Non-pigmented ciliary epithelial cell (primary cell): ENCODE measurements around the gene ETS2.
"Not testable (repeated sequence)": the region's sequence is repeated elsewhere in the genome, so short reads cannot be mapped to it uniquely, and the experiment has no call there.

Experiments used
- DNase-seq: peaks from one replicate; pipeline ENCODE4 v3.0.0-alpha.2; 2010; ENCODE audit warnings: low read depth

Gene ETS2

GRCh38 chr21:38839328-38840286 lies 33.9 kb downstream of the ETS2 start:
- peak; percentile 87 for DNase-seq

DNA sequence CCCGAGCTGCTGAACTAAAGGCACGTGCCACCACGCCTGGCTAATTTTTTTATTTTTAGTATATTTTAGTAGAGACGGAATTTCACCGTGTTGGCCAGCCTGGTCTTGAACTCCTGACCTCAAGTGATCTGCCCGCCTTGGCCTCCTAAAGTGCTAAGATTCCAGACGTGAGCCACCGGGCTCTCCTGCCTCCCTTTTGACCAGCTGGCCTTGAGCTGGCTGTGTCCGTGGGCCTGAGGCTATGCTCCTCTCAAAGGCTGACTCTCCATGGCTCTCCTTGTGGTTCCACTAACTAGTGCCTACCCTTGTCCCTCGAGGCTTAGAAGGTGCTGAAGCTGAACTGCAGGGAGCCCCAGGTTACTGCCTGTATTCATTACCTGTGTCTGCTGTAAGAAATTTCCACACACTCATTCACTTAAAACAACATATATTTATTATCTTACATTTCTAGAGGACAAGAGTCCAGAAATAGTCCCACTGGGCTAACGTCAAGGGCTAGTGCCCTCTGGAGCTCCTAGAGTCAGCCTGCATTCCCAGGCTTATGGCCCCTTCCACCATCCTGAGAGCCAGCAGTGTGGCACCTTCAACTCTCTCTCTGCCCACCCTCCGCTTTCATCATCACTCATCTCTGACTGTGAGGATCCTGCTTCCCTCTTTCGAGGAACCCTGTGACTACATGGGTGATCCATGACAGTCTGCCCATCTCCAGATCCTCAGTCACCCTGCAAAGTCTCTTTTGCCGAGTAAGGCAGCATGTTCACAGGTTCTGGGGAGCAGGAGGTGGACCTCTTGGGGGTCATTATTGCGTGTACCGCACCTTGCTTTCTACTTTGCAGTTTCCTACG lies 34.9 kb downstream of the ETS2 start:
- no peak for DNase-seq

DNA sequence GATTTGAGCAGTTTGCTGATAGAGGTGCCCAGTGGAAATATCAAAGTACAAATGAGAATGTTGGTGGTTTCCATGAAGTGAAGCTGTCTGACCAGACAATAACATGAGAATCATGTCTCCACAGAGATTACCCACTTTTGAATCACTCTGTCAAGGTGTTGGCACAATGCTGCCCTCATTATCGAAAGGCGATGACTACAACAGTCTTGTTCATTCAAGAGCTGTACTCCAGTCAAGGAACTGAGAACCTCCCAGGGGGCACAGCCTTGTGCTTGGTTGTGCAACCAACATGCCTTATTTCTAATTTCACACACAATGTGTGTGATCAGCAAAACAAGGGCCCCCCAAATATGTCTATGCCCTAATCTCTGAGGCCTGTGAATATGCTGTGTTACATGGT lies 35.7 kb downstream of the ETS2 start:
- no peak for DNase-seq

DNA sequence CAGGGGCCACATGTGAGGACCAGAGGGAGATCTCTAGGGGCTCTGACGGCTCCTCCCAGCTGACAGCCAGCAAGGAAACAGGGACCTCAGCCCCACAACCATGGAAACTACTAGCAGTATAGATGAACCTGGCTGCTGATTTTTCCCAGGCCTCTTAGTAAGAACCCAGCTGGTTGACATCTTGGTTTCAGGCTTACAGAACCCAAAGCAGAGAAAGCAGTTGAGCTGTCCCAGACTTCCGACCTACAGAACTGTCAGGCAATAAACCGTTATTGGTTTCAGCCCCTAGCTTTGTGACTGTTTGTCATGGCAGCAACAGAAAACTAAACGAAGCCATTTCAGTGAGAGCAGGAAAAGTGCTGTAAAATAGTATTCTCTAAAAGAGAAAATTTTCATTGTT lies 36.4 kb downstream of the ETS2 start:
- no peak for DNase-seq

- DNase-seq = no peak
Measured at GRCh38 chr21:38843379-38843778, 37.6 kb downstream of the ETS2 start.

- DNase-seq = peak; percentile 81
Measured at GRCh38 chr21:38843806-38844503, 38.2 kb downstream of the ETS2 start.

DNA sequence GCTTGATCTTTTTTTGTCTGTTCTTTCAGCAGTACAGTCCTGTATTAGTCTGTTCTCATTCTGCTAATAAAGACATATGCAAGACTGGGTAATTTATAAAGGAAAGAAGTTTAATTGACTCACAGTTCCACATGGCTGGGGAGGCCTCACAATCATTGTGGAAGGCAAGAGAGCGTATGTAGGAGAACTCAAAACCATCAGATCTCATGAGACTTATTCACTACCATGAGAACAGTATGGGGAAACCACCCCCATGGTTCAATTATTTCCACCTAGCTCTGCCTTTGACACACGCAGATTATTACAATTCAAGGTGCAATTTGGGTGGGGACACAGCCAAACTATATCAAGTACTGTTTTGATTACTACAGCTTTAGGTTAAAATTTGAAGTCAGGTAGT lies 39.6 kb downstream of the ETS2 start:
- DNase-seq = not testable (repeated sequence)

- no peak for DNase-seq
Measured at GRCh38 chr21:38847556-38847955, 41.8 kb downstream of the ETS2 start.

DNA sequence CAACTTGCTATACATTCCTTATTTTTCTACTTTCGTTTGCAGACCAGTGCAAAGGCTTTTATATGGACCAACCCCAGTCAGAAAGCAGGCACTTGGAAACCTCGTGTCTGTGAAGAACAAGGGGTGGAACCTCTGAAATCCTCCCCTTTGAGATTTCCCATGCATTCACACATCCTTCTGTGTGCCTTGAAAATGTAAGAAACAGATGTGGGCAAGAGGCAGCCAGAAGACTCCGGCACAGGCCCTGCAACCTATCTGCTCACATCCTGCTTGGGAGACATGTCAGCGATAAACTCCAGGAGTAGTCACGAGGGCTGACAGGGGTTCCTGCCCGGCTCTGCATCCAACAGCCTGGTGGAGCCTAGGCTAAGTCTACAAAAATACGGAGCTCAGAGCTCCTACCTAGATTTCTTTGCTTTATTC lies 42.5 kb downstream of the ETS2 start:
- DNase-seq = no peak

- DNase-seq = no peak
Measured at GRCh38 chr21:38849776-38850175, 44.0 kb downstream of the ETS2 start.

DNA sequence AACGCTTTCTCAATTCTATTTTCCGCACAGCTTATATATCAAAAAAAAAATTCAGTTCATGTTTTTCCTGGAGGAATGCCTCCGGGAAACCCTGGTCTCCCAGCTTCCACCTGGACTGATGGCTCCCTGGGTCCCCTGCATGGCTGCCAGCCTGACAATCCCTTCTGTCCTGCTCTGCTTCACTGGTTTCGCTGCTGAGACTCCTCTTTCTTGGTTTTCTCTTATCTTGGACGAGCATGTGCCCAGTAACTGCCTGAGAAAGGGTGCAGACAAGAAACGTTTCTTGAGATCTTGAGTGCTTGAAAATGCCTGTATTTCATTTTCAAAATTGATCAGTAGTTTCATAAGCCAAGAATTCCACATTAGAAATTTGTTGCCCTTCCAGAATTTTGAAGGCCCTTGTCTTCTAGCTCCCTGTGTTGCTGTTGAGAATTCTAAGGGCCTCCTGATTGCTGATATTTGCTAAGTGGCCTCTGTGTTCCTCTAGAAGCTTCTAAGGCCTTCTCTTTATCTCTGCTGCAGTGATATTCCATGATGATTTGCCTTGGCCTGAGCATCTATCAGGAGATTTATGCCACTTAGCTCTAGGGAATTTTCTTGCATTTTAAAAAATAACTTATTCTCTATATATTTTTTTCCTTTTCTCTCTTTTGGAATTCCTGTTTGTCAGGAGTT lies 44.7 kb downstream of the ETS2 start:
- DNase-seq = no peak

- no peak for DNase-seq
Measured at GRCh38 chr21:38851101-38851500, 45.4 kb downstream of the ETS2 start.

GRCh38 chr21:38852278-38852677 lies 46.5 kb downstream of the ETS2 start:
- no peak for DNase-seq

- no peak for DNase-seq
Measured at GRCh38 chr21:38852708-38853107, 47.0 kb downstream of the ETS2 start.

- DNase-seq = peak; percentile 83
Measured at GRCh38 chr21:38853421-38853919, 47.7 kb downstream of the ETS2 start.

DNA sequence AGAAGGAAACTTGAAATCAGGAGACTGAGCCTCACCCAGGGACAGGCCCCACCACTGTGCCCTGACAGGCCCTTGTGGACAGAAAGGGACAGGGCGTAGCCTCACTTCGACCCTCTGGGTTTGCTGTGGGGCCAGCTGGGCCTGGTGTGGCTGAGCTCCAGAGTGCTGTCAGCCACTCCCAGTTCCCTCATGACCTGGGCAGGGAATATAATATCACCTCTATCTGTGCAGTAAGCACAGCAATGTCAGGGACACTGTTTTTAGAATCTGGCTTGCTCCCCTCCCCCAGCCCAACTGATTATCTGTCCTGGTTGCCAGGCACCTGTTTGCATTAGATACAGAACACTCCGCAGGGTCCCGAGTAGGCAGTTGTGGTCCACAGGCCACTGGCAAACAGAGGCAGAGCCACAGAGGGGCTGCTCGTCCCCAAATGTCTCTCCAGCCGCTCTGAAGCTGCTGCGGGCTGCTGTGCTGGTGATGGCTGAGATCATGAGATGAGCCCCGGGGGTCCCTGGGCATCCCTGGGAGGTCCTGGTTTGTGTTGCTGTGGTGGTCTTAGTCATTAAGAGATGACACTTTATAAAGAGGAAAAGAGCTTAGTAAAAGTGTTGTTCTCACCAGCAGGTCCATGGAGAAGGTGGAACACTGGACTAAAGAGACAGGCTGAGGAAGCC lies 51.6 kb downstream of the ETS2 start:
- DNase-seq = no peak

- DNase-seq = no peak
Measured at GRCh38 chr21:38858026-38858811, 52.5 kb downstream of the ETS2 start.

DNA sequence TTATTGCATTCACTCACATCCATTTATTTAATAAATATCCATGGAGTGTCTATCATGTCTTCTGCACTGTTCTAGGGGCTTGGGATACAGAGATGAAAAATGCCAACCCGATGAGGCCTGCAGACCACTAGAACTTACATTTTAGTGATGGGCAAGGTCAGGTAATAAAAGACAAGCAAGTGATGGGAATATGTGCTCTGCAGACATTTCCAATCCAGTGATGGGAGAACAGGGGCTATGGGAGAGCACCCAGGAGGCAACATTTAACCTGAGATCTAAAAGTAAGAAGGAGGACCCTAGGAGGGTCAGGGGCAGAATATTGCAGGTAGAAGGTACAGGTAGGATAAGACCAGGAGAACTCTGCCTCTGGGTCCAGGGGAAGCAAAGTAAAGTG lies 53.1 kb downstream of the ETS2 start:
- no peak for DNase-seq

DNA sequence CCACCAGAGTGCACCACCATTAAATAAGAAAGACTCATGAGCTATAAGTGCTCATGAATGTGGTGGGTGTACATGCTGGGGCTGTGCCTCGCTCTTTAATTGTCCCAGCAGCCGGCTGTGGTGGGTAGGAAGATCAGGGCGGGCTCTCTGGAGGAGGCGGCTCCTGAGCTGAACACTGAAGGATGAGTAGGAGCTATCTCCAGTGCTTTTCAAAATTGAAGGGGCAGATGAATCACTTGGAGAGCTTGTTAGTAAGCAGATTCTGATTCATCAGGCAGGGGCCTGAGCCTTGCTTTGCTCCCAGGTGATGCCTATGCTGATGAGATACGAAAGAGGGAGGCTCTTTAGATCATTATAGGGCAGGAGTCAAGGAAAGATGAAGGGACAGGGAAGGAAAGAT lies 54.1 kb downstream of the ETS2 start:
- DNase-seq = no peak

DNA sequence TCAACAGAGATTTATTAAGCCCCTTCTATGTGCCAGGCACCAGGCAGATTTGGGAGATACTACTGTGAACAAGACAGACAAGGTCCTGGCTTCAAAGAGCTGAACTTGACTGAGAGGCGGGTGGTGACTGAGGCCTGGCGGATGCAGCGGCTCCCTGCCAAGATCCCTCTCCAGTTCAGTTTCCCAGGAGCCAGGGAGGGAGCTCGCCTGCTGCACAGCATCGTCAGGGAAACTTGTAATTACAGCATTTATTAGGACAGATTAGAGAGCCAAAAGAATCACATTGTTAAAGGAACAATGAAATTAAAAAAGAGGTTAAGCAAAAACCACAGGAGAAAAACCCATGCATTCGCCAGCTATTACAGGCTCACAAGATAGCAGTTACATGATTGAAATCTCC lies 55.3 kb downstream of the ETS2 start:
- DNase-seq = no peak
